ENCODE results near the gene MGAT4C. TPM values are rescaled to one million over a fixed set of nuclear protein-coding genes. Genes with fewer than 3 reads are reported as not detected.

MGAT4C gene
- total and polyA plus RNA-seq, 2 donors (not counting 3 experiments of a cell fraction or from before 2014, with no cell fraction given): not detected

DNA sequence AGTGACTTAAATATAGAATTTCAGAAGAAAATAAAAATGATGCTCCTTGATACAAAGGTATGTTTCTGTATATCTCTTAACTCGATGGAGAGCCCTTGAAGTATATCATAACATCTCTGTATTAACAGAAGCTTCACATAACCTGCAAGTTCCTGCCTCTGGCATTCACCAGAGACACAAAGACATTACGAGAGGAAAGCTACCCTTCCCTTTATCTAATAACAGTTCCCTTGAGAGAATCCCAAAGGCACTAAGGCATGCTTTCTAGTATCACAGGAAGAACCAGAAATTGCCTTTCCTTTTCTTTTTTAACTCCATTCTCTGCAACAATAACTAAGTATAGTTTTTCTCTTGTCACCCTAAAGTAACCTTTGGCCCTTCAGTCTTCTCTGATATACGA, 164.5 kb downstream of the MGAT4C start:
- Histone ChIP-seq H3K9me1 (replicated peaks; ENCODE audit: control insufficient read depth, extremely low read depth, insufficient read depth, low read length) (no peaks in the 10 kb centered on the region), H3K27me3 (ENCODE audit: control insufficient read depth in 2 of 2, insufficient read depth in 2 of 2, low read length in 2 of 2) (no peaks in the 10 kb centered on the region), H2AFZ (ENCODE audit: low read depth, low read length) (no peak overlapping the region), H3K4me2 (ENCODE audit: insufficient read depth, low read length) (no peak overlapping the region), H3K9ac (replicated peaks; ENCODE audit: extremely low read depth, insufficient read depth, low read length) (no peak overlapping the region), H3K27ac (ENCODE audit: insufficient read depth, low read depth, low read length) (no peak overlapping the region), H4K20me1 (replicated peaks; ENCODE audit: control insufficient read depth, extremely low read depth, insufficient read depth, low read length) (no peaks in the 10 kb centered on the region), H3K4me1 (ENCODE audit: control insufficient read depth, extremely low read depth, insufficient read depth, low read length) (no peaks in the 10 kb centered on the region), H3K9me3 (replicated peaks; ENCODE audit: control insufficient read depth, insufficient read depth, low read length) (no peaks in the 10 kb centered on the region), H3K79me2 (ENCODE audit: control insufficient read depth, insufficient read depth, low read length) (no peaks in the 10 kb centered on the region), H3K4me3 (replicated peaks in 1 of 3; ENCODE audit: insufficient read depth in 1 of 3, low read depth in 1 of 3, low read length in 3 of 3) (no peak overlapping the region), H3K36me3 (ENCODE audit: control insufficient read depth in 2 of 2, extremely low read depth in 1 of 2, insufficient read depth in 2 of 2, low read length in 2 of 2) (no peaks in the 10 kb centered on the region)
- POLR2A ChIA-PET: no interaction called here
- TF ChIP-seq JUN (IDR thresholded peaks at IDR 0.05; ENCODE audit: borderline replicate concordance, insufficient read depth, insufficient read length, low read depth): no peak
- no peak for TF ChIP-seq GATA2 (IDR thresholded peaks at IDR 0.05; ENCODE audit: insufficient read depth, insufficient read length, low read depth, low read length)
- TF ChIP-seq CTCF (IDR thresholded peaks at IDR 0.05; ENCODE audit: extremely low read depth in 1 of 2, insufficient read depth in 1 of 2, low read depth in 1 of 2, low read length in 2 of 2): no peak
- TF ChIP-seq EZH2 (IDR thresholded peaks at IDR 0.05; ENCODE audit: borderline replicate concordance, low read depth, low read length, severe bottlenecking): no peak
- TF ChIP-seq, protein P1, sequence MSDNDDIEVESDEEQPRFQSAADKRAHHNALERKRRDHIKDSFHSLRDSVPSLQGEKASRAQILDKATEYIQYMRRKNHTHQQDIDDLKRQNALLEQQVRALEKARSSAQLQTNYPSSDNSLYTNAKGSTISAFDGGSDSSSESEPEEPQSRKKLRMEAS (IDR thresholded peaks at IDR 0.05; ENCODE audit: insufficient read depth, insufficient read length): no peak
- no peak for TF ChIP-seq POLR2A (IDR thresholded peaks at IDR 0.05; ENCODE audit: low read depth, low read length)
- no peak for TF ChIP-seq MYC (IDR thresholded peaks at IDR 0.05; ENCODE audit: low read depth, low read length)
- TF ChIP-seq FOS (IDR thresholded peaks at IDR 0.05; ENCODE audit: borderline replicate concordance, insufficient read depth, low read length): no peak
- no peak for TF ChIP-seq POLR2AphosphoS5 (IDR thresholded peaks at IDR 0.05; ENCODE audit: insufficient read depth, low read depth, low read length)
- CTCF ChIA-PET: no interaction called here
- no TSS peak for BruUV-seq (replicated peaks)
- intact Hi-C loops (cut with micrococcal nuclease) (no loop called here), dilution Hi-C loops (cut with MboI; ENCODE audit: extremely low pct_ligation_motif_present, low sequenced_read_pairs) (no loop called here)
- no peak for FAIRE-seq
- no peak for DNase-seq (ENCODE audit: low read depth, low spot score)

Measured in endothelial cell of umbilical vein (primary cell).